Epithelial cell of prostate (primary cell): ENCODE data around the gene DENND4B.
A peak's percentile ranks its signal among the peaks of the same experiment; 100 is the strongest.
"Not testable (repeated sequence)": the region's sequence is repeated elsewhere in the genome, so short reads cannot be mapped to it uniquely, and the experiment has no call there.

ENCODE experiments used
- DNase-seq: peaks from one replicate; pipeline ENCODE4 v3.0.0-alpha.2; 2011; ENCODE audit warnings: low read depth, low spot score
- H3K27ac ChIP-seq: fragments of 450-650 bp; 2 replicates; pipeline ENCODE4 v1.5.1; 2017; ENCODE audit warnings: mild to moderate bottlenecking

The DENND4B gene

DNA sequence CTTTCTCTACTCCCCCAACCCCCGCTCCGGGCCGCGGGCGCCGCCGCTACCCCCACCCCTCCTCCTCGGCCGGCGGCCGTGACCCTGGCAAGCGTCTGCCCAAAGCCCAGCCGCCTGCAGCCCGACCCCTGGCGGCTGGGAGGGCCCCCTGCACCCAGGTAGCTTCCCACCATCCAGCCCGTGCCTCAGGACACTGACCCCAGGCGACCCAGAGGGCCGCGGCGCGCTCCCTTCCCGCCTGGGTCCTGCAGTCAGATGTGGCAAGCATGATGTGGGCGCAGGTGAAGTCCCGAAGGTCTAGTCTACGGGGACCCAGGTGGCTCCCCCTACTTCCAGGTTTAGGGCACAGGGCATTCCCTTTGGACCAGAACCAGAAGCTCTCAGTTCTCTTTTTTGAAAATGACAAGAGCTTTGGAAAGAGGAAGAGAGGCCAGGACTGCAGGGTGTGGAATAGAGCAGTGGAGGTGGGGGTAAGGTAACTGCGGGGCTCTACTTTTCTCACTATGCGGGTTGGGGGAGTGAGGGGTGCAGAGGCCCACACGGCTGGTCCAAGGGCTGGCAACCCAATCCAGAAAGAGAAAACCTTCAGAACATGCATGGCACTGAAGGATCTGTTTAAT lies at the start of gene DENND4B:
Gene DENND4B, minus strand, starts transcription at position 97 of the 620 bp plus-strand sequence. CDS start 2,344 bp downstream, outside the sequence.
- DNase-seq = no peak

DNA sequence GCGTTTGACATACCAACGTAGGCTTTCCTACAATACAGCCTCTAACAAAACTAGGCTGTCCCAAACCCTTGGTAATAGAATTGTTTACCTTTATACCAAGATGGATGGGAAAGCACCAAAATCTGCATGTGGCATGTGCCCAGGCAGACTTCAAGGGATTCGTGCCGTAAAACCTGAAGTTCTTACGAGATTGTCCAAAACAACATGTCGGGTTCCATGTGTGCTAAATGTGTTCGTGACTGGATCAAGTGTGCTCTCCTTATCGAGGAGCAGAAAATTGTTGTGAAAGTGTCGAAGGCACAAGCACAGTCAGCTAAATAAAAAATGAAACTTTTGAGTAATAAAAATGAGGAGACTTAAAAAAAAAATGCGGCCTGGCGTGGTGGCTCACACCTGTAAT lies 49.1 kb upstream of the DENND4B start:
- H3K27ac ChIP-seq = no peak overlapping the region
- no peak for DNase-seq

More for the DNA sequence above, at the start of gene DENND4B:
- H3K27ac ChIP-seq = peak within 1 kb of the TSS; percentile 81

- no peak overlapping the region for H3K27ac ChIP-seq
- no peak for DNase-seq
Observed at GRCh38 chr1:153995202-153995601, 48.7 kb upstream of the DENND4B start.

GRCh38 chr1:153991806-153992205 lies 45.3 kb upstream of the DENND4B start:
- DNase-seq = no peak
- H3K27ac ChIP-seq = peak overlapping the region; percentile 81

GRCh38 chr1:153991151-153991630 lies 44.7 kb upstream of the DENND4B start:
- H3K27ac ChIP-seq = peak overlapping the region; percentile 81
- no peak for DNase-seq

DNA sequence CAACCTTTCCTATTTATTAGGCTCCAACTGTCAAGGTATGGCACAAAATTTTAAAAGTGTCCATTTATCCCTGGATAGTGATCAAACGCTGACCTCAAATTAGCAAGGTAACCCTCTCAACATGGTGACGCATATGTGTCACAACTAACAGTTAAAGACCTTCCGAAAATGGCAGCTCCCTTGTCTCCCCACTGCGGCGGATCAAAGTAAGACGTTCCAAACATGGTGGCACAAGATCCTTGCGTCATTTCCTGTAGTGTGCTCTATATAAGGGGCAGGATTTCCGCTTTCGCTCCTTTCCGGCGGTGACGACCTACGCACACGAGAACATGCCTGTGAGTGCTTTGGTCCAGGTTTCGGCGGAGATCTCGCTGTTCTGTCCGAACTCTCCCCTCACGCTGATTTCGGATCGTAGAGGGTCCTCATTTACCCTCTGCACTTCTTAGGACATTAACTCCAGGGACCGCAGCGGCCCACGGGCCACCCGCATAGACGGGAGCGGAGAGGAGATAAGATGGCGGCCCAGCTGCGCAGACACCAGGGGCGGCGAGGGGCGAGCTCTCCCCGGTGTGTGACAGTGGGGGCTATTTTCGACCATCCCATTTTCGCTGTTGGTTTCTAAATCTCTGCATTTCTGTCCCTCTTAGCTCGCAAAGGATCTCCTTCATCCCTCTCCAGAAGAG lies 44.1 kb upstream of the DENND4B start, which contains the start of gene RPS27:
Gene RPS27, plus strand, starts transcription at position 295 of the 683 bp plus-strand sequence. Its CDS starts 35 bp downstream, at position 330.
- DNase-seq = peak; percentile 92
- H3K27ac ChIP-seq = peak within 1 kb of the TSS; percentile 81

- DNase-seq = no peak
- no peak overlapping the region for H3K27ac ChIP-seq
Observed at GRCh38 chr1:153987621-153988020, 41.1 kb upstream of the DENND4B start.

DNA sequence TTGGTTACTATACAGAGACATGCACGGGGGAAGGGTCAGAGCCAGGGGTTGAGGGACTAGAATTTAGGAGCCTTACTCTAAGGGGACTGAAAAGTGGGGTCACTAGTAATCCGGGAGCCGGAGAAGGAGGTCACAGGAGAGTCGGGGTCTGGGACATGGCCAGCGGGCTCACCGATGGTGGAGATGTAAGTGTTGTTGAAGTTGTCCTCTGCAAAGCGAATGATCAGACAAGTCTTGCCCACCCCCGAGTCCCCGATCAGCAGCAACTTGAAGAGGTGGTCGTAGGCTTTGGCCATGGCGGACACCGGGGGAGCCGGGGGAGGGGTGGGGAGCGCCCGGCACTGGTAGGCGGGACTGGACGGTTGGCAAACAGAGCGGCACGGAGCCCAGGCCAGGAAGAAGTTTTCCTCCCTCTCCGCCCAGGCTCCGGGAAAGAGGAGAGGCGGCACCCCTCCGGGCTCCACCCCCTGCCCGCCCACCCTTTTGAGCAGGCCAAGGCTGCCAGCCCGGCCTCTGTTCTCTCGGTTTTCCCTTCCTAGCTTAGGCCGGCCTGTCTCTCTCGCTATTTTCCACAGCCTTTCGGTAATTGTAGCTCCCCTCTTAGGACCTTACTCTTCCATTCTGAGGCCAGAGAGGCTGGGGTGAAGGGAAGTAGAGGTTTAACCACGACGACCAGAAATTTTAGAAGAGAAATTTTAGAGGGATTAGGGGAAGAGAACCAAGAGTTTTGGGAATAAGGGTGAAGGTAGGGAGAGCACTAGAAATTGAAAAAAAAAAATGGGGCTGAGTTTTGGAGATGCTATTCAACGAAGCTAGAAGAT lies 39.6 kb upstream of the DENND4B start, which contains the start of gene RAB13:
Gene RAB13, minus strand, starts transcription at position 399 of the 821 bp plus-strand sequence. Its CDS starts 103 bp downstream, at position 296.
- no peak for DNase-seq
- H3K27ac ChIP-seq = peak within 1 kb of the TSS; percentile 44

- no peak for DNase-seq
- H3K27ac ChIP-seq = peak overlapping the region; percentile 44
Observed at GRCh38 chr1:153985341-153985912, 38.9 kb upstream of the DENND4B start.

- H3K27ac ChIP-seq = no peak overlapping the region
- DNase-seq = no peak
Observed at GRCh38 chr1:153984123-153984894, 37.8 kb upstream of the DENND4B start.

GRCh38 chr1:153981735-153982134 lies 35.2 kb upstream of the DENND4B start:
- DNase-seq, H3K27ac ChIP-seq: not testable (repeated sequence)

- not testable (repeated sequence) for H3K27ac ChIP-seq, DNase-seq
Observed at GRCh38 chr1:153979091-153979490, 32.6 kb upstream of the DENND4B start.

- peak overlapping the region; percentile 58 for H3K27ac ChIP-seq
- DNase-seq = no peak
Observed at GRCh38 chr1:153978274-153978909, 31.9 kb upstream of the DENND4B start.

DNA sequence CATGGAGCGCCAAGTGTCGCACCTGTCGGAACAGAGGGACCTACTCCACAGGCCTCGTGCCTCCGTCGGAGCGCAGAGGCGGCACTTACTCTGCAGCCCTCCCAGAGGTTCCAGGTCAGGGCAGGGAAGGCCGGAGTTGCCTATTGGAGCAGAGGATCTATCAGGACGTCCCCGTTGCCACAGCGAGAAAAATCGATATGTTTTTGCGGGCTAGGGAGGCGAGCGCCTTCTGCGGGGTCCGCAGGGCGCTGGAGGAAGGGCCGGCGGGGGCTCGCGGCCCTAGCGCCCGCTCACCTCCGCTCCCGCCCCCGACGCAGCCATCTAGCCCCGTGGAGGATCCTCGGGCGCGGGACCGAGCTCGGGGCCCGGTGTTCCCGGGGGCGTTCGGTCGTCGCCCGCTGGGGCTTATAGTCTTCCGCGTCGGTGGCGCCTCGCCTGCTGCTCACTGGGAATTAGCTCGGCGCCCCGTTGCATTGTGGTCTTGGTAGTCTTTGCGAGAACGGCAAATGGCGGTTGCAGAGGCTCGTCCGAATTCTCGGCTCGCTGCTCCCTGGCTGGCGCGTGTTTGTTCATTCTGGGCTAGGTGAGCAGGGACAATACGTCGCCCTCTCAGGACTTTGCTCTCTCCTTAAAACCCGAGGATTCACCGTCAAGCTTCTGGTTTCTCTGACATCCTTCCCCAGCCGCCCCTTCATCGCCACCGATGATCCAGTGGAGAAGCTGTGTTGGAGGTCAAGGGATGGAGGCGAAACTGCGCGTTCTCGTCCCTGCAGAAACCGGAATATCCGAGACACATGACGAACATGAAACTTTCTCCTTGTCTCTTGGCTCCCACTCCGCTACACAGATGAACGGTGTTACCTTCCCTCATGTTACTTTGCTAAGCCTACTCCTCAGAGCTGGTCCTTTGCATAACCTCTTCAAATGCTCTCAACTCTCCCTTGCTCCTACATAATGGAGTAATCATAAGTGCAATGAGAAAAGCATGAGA lies 31.0 kb upstream of the DENND4B start, which contains the start of gene JTB:
Gene JTB, minus strand, starts transcription at position 425 of the 991 bp plus-strand sequence. Its CDS starts 422 bp downstream, at position 3.
- H3K27ac ChIP-seq = peak within 1 kb of the TSS; percentile 58
- DNase-seq = no peak

DNA sequence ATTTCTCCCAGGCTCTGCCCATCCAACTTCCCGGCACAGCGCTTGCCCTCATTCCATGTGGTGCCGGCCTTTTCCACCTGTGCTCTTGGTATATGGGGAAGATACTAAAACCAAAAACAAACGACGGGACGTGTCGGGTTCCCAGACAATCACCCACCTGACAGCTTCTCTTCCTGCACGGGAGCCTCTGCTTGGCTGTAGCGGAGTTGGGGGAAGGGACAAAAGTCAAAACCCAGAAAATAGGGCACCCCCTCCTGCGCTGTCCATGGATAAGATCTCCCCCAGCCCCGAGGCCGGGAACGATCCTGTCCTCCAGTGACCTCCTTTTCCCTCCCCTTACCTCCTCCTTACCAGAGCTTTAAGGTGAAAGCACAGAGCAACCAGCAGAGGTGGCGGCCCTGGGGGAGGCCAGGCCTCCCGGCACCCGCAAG lies 30.3 kb upstream of the DENND4B start:
- peak overlapping the region; percentile 58 for H3K27ac ChIP-seq

DNA sequence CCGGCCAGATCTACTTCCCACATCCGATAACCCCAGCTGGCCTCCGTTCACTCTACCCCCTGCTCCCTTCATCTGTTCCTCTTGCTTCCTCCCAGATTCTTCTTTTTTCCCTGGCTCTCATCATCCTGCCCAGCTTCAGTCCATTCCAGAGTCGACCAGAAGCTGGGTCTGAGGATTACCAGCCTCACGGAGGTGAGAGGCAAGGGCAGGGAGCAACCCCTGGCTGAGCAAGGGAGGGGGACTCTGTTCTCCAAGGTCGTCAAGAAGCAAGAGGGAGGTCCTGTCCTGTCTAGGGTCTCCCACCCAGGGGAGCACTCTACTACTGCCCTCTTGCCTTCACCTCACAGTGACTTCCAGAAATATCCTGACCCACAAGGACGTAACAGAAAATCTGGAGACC lies 27.0 kb upstream of the DENND4B start:
- no peak for DNase-seq
- no peak overlapping the region for H3K27ac ChIP-seq

More for the DNA sequence above, 30.3 kb upstream of the DENND4B start:
- DNase-seq = no peak

DNA sequence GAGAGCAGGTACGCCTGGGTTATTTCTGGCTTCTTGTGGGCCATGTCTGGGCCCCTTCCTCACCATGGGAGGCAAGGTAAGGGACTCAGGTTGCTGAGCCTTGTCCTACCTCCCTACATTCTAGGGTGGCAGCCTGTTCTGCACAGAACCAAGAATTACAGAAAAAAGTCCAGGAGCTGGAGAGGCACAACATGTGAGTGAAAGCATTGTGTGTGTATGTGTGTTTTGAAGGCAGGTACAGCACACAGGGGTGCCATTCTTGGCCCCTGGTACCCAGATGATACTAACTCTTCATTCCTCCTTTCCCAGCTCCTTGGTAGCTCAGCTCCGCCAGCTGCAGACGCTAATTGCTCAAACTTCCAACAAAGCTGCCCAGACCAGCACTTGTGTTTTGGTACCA lies 26.6 kb upstream of the DENND4B start:
- DNase-seq = no peak
- no peak overlapping the region for H3K27ac ChIP-seq

DNA sequence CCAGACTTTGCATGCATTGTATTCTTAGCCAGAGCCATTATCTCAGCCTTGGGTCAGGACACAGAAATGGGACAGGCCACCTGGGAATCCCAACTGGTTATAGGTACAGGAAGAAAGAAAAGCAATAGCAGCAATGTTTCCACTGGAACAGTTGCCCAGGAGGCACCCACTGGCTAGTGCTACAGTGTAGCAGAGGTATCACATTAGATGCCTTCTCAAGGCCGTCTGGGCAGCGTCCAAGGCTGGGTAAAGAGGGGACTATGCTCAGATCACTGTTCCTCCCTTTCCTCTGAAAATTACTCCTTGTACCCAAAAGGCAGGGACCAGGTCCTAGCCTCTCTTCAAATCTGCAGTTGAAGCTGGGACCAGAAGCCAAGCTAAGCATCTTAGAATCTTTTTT lies 23.8 kb upstream of the DENND4B start:
- no peak for DNase-seq
- no peak overlapping the region for H3K27ac ChIP-seq
